Measurements from ENCODE around the gene ETS1.

Gene ETS1

DNA sequence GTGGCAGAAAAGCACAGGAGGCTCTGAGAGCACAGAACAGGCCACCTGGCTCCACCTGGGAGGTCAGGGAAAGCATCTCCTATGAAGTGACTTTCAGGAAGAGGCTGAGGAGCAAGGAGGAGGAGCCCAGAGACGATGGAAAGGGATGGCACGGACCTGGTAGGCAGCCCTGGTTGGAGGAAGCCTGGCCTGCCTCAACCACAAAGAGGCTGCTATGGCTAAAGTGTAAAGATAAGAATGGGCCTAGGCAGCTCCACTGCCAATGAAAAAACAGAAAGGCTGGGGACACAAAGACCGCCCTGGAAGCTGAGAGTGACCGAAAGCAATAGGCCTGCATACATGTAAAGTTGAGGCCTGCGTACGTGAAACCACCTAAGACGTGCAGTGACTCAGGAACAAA is 31.2 kb upstream of the ETS1 start:
- H3K4me3 ChIP-seq (ENCODE audit: low read depth, low read length): no peak overlapping the region
- DNase-seq (ENCODE audit: low read depth): no peak
- TF ChIP-seq, protein P1, sequence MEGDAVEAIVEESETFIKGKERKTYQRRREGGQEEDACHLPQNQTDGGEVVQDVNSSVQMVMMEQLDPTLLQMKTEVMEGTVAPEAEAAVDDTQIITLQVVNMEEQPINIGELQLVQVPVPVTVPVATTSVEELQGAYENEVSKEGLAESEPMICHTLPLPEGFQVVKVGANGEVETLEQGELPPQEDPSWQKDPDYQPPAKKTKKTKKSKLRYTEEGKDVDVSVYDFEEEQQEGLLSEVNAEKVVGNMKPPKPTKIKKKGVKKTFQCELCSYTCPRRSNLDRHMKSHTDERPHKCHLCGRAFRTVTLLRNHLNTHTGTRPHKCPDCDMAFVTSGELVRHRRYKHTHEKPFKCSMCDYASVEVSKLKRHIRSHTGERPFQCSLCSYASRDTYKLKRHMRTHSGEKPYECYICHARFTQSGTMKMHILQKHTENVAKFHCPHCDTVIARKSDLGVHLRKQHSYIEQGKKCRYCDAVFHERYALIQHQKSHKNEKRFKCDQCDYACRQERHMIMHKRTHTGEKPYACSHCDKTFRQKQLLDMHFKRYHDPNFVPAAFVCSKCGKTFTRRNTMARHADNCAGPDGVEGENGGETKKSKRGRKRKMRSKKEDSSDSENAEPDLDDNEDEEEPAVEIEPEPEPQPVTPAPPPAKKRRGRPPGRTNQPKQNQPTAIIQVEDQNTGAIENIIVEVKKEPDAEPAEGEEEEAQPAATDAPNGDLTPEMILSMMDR (IDR thresholded peaks at IDR 0.05; ENCODE audit: control insufficient read depth, extremely low read depth, insufficient read depth): no peak

DNA sequence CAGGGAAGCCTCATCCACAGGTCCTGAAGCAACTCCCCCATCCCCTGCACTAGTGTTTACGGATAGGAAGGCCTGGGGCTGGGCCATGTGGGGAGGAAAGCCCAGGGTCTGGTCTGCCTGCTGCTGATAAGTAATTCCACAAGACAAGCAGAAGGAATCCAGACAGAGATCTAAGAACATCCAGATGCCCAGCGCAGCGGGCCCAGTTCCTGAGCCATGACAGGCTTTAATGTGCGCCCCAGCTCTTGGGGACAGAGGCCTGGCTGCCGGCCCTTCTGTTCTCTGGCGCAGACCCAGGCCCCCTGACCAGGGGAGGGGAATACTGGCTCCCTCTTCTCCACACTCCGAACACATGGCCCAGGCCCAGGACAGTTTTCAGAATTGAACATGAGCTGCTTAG is 28.8 kb upstream of the ETS1 start:
- DNase-seq (ENCODE audit: low read depth): no peak
- TF ChIP-seq, protein P1 (IDR thresholded peaks at IDR 0.05; ENCODE audit: control insufficient read depth, extremely low read depth, insufficient read depth): no peak
- no peak overlapping the region for H3K4me3 ChIP-seq (ENCODE audit: low read depth, low read length)

DNA sequence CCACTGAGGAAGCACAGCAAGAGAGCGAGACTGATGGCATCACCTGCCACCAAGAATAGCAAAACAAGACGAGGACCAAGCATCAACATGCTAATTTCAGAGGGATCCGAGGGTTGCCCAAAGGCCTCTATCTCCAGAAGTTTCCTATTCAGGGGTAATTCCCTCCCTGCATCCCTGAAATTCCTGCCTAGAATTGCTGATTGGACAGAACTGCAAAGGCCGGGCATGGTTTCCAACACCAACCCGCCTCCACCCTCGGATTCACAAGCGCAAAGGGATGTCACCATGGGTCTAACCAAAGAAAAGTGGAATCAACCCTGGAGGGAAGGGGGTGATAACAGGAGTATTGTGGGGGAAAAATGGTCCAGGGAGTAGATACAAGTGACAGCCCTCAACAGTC is 28.3 kb upstream of the ETS1 start:
- no peak overlapping the region for H3K4me3 ChIP-seq (ENCODE audit: low read depth, low read length)
- DNase-seq (ENCODE audit: low read depth): no peak
- TF ChIP-seq, protein P1 (IDR thresholded peaks at IDR 0.05; ENCODE audit: control insufficient read depth, extremely low read depth, insufficient read depth): no peak

DNA sequence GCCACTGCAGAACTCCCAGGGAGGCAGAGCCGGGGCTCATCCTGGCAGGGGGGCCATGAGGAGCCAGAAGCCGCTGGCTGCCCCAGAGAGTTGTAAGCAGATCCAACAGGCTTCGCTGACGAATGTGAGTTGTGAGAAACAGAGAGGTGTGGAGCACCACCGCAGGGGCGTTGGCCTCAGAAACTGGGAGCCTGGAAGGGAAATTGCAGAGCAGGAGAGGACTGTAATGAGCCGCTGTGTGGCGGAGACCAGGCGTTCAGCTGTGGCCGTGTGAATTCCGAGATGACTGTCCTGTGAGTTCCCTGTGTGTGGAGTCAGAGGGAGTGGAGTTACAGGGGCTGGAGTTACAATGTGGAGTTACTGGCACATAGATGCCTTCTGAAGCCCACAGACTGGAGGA is 27.7 kb upstream of the ETS1 start:
- TF ChIP-seq, protein P1 (IDR thresholded peaks at IDR 0.05; ENCODE audit: control insufficient read depth, extremely low read depth, insufficient read depth): no peak
- DNase-seq (ENCODE audit: low read depth): no peak
- no peak overlapping the region for H3K4me3 ChIP-seq (ENCODE audit: low read depth, low read length)

DNA sequence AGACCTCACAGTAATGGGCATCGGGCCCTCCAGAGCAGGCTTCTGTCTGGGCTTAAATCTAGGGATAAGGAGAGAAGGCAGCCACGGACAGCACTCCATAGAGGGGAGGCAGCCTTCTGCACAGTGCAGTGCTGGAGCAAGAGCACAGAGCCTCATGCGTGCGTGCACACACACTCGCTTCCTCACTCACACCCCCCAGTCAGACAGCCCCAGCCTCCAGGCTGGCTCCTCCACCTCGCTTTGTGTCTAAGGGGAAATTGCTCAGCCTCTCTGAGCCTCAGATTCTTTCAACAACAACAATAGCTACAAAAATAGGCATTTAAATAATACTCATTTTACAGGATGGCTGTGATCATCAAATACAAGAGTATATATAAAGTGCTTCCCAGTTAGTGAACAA is 26.7 kb upstream of the ETS1 start:
- no peak for DNase-seq (ENCODE audit: low read depth)
- H3K4me3 ChIP-seq (ENCODE audit: low read depth, low read length): no peak overlapping the region
- TF ChIP-seq, protein P1 (IDR thresholded peaks at IDR 0.05; ENCODE audit: control insufficient read depth, extremely low read depth, insufficient read depth): no peak

DNA sequence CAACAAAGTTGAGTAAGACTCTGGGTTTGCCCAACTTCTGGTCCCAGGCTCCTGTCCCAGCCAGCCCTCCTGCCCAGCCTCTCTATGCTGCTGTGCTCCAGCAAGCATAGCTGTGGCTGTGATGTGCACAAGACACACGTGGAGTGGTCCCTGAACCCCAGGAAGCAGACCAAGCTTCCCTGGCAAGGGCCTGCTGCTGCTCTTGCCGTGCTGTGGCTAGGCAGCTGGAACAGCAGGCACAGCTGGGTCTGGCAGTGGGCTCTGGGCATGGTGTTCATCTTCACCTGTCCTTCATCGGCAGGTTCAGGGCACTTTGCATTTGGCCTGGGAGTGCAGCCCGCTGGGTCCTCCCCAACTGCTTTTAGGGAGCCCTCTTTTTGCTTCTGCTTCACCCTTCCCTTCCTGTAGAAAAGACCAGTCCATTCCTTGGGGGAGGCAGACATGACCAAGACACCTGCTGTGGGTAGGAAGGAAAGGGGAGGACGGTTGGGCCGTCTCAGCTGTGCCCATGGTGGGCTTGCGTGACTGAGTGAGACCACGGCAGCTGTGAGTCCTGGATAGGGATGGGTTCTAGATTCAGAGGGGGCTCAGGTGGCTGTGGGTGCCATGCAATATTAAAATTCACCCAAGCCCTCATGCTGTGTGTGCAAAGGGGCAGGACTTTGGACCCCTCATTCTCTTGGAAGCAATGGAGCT is 26.1 kb upstream of the ETS1 start:
- H3K4me3 ChIP-seq (ENCODE audit: low read depth, low read length): no peak overlapping the region
- TF ChIP-seq, protein P1 (IDR thresholded peaks at IDR 0.05; ENCODE audit: control insufficient read depth, extremely low read depth, insufficient read depth): no peak
- DNase-seq (ENCODE audit: low read depth): no peak

Measured in LNCaP clone FGC (cell line).